ENCODE measurements around the gene CBLB.
"Not testable (repeated sequence)": the region's sequence is repeated elsewhere in the genome, so short reads cannot be mapped to it uniquely, and the experiment has no call there.

GRCh38 chr3:105762214-105762613 lies 106.6 kb downstream of the CBLB start:
- TF ChIP-seq CTCF (IDR thresholded peaks at IDR 0.05; ENCODE audit: low read depth, low read length); EZH2phosphoT487 (IDR thresholded peaks at IDR 0.05; ENCODE audit: low read depth): not testable (repeated sequence)

All from OCI-LY3 (cell line).